SK-N-SH treated with all-trans-retinoic acid at 6 μM for 48 hours (cell line): ENCODE measurements around the gene IMMP2L.

Experiments
- ARNTL ChIP-seq: fragments of 450-650 bp; formaldehyde crosslinking; IDR thresholded peaks from 2 replicates; pipeline ENCODE4 v1.5.0; 2020; ENCODE audit warnings: low read depth, mild to moderate bottlenecking, moderate library complexity, borderline replicate concordance
- RARB ChIP-seq: fragments of 250-450 bp; sonication (Bioruptor Pico); IDR thresholded peaks from 2 replicates; pipeline ENCODE4 v1.8.0; 2021; ENCODE audit warnings: mild to moderate bottlenecking, moderate library complexity
- SNAI2 ChIP-seq: fragments of 250-450 bp; sonication (Bioruptor Pico); IDR thresholded peaks from 2 replicates; pipeline ENCODE4 v1.5.0; 2020; ENCODE audit warnings: mild to moderate bottlenecking, moderate library complexity
- ZFP30 ChIP-seq: fragments of 450-650 bp; formaldehyde crosslinking; IDR thresholded peaks from 2 replicates; pipeline ENCODE4 v1.5.0; 2022; ENCODE audit warnings: mild to moderate bottlenecking, moderate library complexity
- ZNF565 ChIP-seq: fragments of 450-650 bp; formaldehyde crosslinking; conservative IDR thresholded peaks from 2 replicates; pipeline ENCODE4 v1.5.0; 2020; ENCODE audit warnings: low read depth, mild to moderate bottlenecking, moderate library complexity
- TF ChIP-seq, protein P1 (sequence below): fragments of 250-450 bp; sonication (Bioruptor Pico); IDR thresholded peaks from 2 replicates; pipeline ENCODE4 v1.8.0; 2020; ENCODE audit warnings: mild to moderate bottlenecking, moderate library complexity, borderline replicate concordance
- TF ChIP-seq, protein P2 (sequence below): fragments of 250-450 bp; sonication (Bioruptor Pico); IDR thresholded peaks from 2 replicates; pipeline ENCODE4 v1.8.0; 2021; ENCODE audit warnings: low read depth, mild to moderate bottlenecking, moderate library complexity, borderline replicate concordance

- TF ChIP-seq ZFP30 (no peak), RARB (no peak), SNAI2 (CRISPR knock-in tag) (no peak), ARNTL (CRISPR knock-in tag) (no peak), ZNF565 (no peak)
- TF ChIP-seq, protein P1, sequence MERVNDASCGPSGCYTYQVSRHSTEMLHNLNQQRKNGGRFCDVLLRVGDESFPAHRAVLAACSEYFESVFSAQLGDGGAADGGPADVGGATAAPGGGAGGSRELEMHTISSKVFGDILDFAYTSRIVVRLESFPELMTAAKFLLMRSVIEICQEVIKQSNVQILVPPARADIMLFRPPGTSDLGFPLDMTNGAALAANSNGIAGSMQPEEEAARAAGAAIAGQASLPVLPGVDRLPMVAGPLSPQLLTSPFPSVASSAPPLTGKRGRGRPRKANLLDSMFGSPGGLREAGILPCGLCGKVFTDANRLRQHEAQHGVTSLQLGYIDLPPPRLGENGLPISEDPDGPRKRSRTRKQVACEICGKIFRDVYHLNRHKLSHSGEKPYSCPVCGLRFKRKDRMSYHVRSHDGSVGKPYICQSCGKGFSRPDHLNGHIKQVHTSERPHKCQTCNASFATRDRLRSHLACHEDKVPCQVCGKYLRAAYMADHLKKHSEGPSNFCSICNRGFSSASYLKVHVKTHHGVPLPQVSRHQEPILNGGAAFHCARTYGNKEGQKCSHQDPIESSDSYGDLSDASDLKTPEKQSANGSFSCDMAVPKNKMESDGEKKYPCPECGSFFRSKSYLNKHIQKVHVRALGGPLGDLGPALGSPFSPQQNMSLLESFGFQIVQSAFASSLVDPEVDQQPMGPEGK (CRISPR knock-in tag), result no peak
- TF ChIP-seq, protein P2, sequence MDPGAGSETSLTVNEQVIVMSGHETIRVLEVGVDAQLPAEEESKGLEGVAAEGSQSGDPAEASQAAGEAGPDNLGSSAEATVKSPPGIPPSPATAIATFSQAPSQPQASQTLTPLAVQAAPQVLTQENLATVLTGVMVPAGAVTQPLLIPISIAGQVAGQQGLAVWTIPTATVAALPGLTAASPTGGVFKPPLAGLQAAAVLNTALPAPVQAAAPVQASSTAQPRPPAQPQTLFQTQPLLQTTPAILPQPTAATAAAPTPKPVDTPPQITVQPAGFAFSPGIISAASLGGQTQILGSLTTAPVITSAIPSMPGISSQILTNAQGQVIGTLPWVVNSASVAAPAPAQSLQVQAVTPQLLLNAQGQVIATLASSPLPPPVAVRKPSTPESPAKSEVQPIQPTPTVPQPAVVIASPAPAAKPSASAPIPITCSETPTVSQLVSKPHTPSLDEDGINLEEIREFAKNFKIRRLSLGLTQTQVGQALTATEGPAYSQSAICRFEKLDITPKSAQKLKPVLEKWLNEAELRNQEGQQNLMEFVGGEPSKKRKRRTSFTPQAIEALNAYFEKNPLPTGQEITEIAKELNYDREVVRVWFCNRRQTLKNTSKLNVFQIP, result no peak
These were observed 673.0 kb downstream of the IMMP2L start for GRCh38 chr7:110889335-110889734.
